H9 (cell line): ENCODE results near the gene KLK2. TPM values are rescaled to one million over a fixed set of nuclear protein-coding genes. Genes with fewer than 3 reads are reported as not detected.

ENCODE experiments used
- DNase-seq: peaks from one replicate; pipeline ENCODE4 v3.0.0-alpha.2; 2017
- H2AFZ ChIP-seq: one replicate; pipeline ENCODE4 v1.6.1; 2013; ENCODE audit warnings: mild to moderate bottlenecking, low read length, control low read depth, moderate library complexity
- H2AK5ac ChIP-seq: 2 replicates; pipeline ENCODE4 v1.6.1; 2013; ENCODE audit warnings: low read length, control low read depth, mixed read lengths; ENCODE audit not compliant: insufficient read length
- H2BK120ac ChIP-seq: one replicate; pipeline ENCODE4 v1.6.1; 2013; ENCODE audit warnings: low read depth, mild to moderate bottlenecking, low read length, control low read depth, inconsistent platforms; ENCODE audit not compliant: poor library complexity, severe bottlenecking
- H2BK12ac ChIP-seq: 2 replicates; pipeline ENCODE4 v1.6.1; 2013; ENCODE audit warnings: low read length, control low read depth, mixed read lengths, low read depth; ENCODE audit not compliant: insufficient read length
- H2BK15ac ChIP-seq: 2 replicates; pipeline ENCODE4 v1.6.1; 2013; ENCODE audit warnings: low read depth, low read length, control low read depth
- H2BK20ac ChIP-seq: one replicate; pipeline ENCODE4 v1.6.1; 2013; ENCODE audit warnings: low read depth, mild to moderate bottlenecking, low read length, control low read depth, inconsistent platforms; ENCODE audit not compliant: poor library complexity, severe bottlenecking
- H2BK5ac ChIP-seq: 2 replicates; pipeline ENCODE4 v1.6.1; 2013; ENCODE audit warnings: low read length, control low read depth, mixed read lengths; ENCODE audit not compliant: insufficient read length
- H3K14ac ChIP-seq: 2 replicates; pipeline ENCODE4 v1.6.1; 2013; ENCODE audit warnings: low read length, control low read depth; ENCODE audit not compliant: insufficient read depth
- H3K18ac ChIP-seq: 2 replicates; pipeline ENCODE4 v1.6.1; 2013; ENCODE audit warnings: low read depth, mild to moderate bottlenecking, mixed read lengths, low read length, control low read depth; ENCODE audit not compliant: insufficient read length
- H3K23ac ChIP-seq: 2 replicates; pipeline ENCODE4 v1.6.1; 2013; ENCODE audit warnings: low read length, control low read depth, mixed read lengths, low read depth; ENCODE audit not compliant: insufficient read length
- H3K23me2 ChIP-seq: 2 replicates; pipeline ENCODE4 v1.6.1; 2013; ENCODE audit warnings: low read depth, mild to moderate bottlenecking, mixed read lengths, low read length, control low read depth; ENCODE audit not compliant: insufficient read length, poor library complexity, severe bottlenecking
- H3K27ac ChIP-seq: 2 replicates; pipeline ENCODE4 v1.5.1; 2013; ENCODE audit warnings: low read length, control low read depth, mixed read lengths, low read depth; ENCODE audit not compliant: insufficient read length
- H3K27me3 ChIP-seq: 2 replicates; pipeline ENCODE4 v1.6.1; 2013; ENCODE audit warnings: low read length, control low read depth, inconsistent platforms; ENCODE audit not compliant: insufficient read depth
- H3K4ac ChIP-seq: 2 replicates; pipeline ENCODE4 v1.6.1; 2013; ENCODE audit warnings: low read depth, mild to moderate bottlenecking, control low read depth, inconsistent platforms, low read length, moderate library complexity
- H3K4me1 ChIP-seq: 2 replicates; pipeline ENCODE4 v1.6.1; 2013; ENCODE audit warnings: low read length, control low read depth, inconsistent platforms; ENCODE audit not compliant: insufficient read depth
- H3K4me2 ChIP-seq: 2 replicates; pipeline ENCODE4 v1.6.1; 2013; ENCODE audit warnings: low read length, control low read depth, mixed read lengths; ENCODE audit not compliant: insufficient read length, insufficient read depth
- H3K56ac ChIP-seq: 2 replicates; pipeline ENCODE4 v1.6.1; 2013; ENCODE audit warnings: low read depth, mild to moderate bottlenecking, mixed read lengths, low read length, control low read depth; ENCODE audit not compliant: insufficient read length
- H3K79me1 ChIP-seq: 2 replicates; pipeline ENCODE4 v1.6.1; 2013; ENCODE audit warnings: low read depth, mild to moderate bottlenecking, moderate library complexity, low read length, control low read depth, inconsistent platforms; ENCODE audit not compliant: insufficient read depth, poor library complexity, severe bottlenecking
- H3K79me2 ChIP-seq: 2 replicates; pipeline ENCODE4 v1.6.1; 2013; ENCODE audit warnings: low read length, control low read depth, inconsistent platforms; ENCODE audit not compliant: insufficient read depth
- H3K9ac ChIP-seq: 2 replicates; pipeline ENCODE4 v1.6.1; 2013; ENCODE audit warnings: low read length, control low read depth, mixed read lengths; ENCODE audit not compliant: insufficient read length; ENCODE audit errors: extremely low read depth
- H3K9me3 ChIP-seq: one replicate; pipeline ENCODE4 v1.6.1; 2013; ENCODE audit warnings: low read depth, low read length, inconsistent platforms; ENCODE audit not compliant: control insufficient read depth
- H3T11ph ChIP-seq: one replicate; pipeline ENCODE4 v1.6.1; 2013; ENCODE audit warnings: mild to moderate bottlenecking, low read length, control low read depth, inconsistent platforms
- H4K20me1 ChIP-seq: one replicate; pipeline ENCODE4 v1.6.1; 2013; ENCODE audit not compliant: control insufficient read depth, insufficient read length, insufficient read depth
- H4K5ac ChIP-seq: 2 replicates; pipeline ENCODE4 v1.6.1; 2013; ENCODE audit warnings: low read depth, mild to moderate bottlenecking, mixed read lengths, low read length, control low read depth; ENCODE audit not compliant: insufficient read length
- H4K8ac ChIP-seq: replicated peaks from 2 replicates; pipeline ENCODE4 v1.6.1; 2013; ENCODE audit warnings: low read length, control low read depth, mixed read lengths, low read depth; ENCODE audit not compliant: insufficient read length
- H4K91ac ChIP-seq: 2 replicates; pipeline ENCODE4 v1.6.1; 2013; ENCODE audit warnings: low read depth, mild to moderate bottlenecking, moderate library complexity, mixed read lengths, low read length, control low read depth; ENCODE audit not compliant: insufficient read length
- H3K27ac Mint-ChIP-seq, 3 experiments: 2 replicates in 2 of 3; 3 replicates in 1 of 3; pipeline ENCODE4 v1.8.0; 2020 to 2021; ENCODE audit warnings: mixed read lengths in 3 of 3, mild to moderate bottlenecking in 1 of 3, moderate library complexity in 1 of 3
- H3K27me3 Mint-ChIP-seq: 2 replicates; pipeline ENCODE4 v1.8.0; 2021; ENCODE audit warnings: low read depth, mild to moderate bottlenecking, moderate library complexity, mixed read lengths
- H3K36me3 Mint-ChIP-seq, 3 experiments: 2 replicates in 2 of 3; 3 replicates in 1 of 3; pipeline ENCODE4 v1.8.0; 2020 to 2021; ENCODE audit warnings: low read depth in 3 of 3, mixed read lengths in 3 of 3; ENCODE audit not compliant: insufficient read depth in 1 of 3
- H3K4me1 Mint-ChIP-seq, 2 experiments: 2 replicates each; pipeline ENCODE4 v1.8.0; 2020; ENCODE audit warnings: mixed read lengths in 2 of 2
- H3K4me3 Mint-ChIP-seq, 2 experiments: 2 replicates in 1 of 2; 3 replicates in 1 of 2; pipeline ENCODE4 v1.8.0; 2020 to 2021; ENCODE audit warnings: mild to moderate bottlenecking in 2 of 2, mixed read lengths in 2 of 2, moderate library complexity in 1 of 2
- H3K9me3 Mint-ChIP-seq, 2 experiments: 2 replicates in 1 of 2; 3 replicates in 1 of 2; pipeline ENCODE4 v1.8.0; 2020; ENCODE audit warnings: mild to moderate bottlenecking in 2 of 2, mixed read lengths in 2 of 2, moderate library complexity in 1 of 2
- CTCF ChIP-seq: fragments of 200-600 bp; sonication (generic); conservative IDR thresholded peaks from 3 replicates; pipeline ENCODE4 v1.8.0; 2021; ENCODE audit warnings: antibody characterized with exemption, mild to moderate bottlenecking
- WGBS: extraction: QIAGEN DNeasy Blood & Tissue Kit; methylation state at CpG from one replicate; pipeline ENCODE4 v1.1.7; 2013; ENCODE audit warnings: missing lambda C conversion rate, low lambda C conversion rate, mixed read lengths; ENCODE audit not compliant: insufficient read length; ENCODE audit errors: extremely low coverage; 5-methylcytosine and 5-hydroxymethylcytosine counted together
- total RNA-seq: library from RNA; stranded (reverse); gene quantifications from 2 replicates; pipeline ENCODE4 v1.2.1, GENCODE V29; 2021

The KLK2 gene
- total RNA-seq, 1 experiment from 2014 or later: not detected

GRCh38 chr19:50924586-50924985 is 51.3 kb downstream of the KLK2 start:
- Histone ChIP-seq H3K9ac (no peak overlapping the region), H4K20me1 (no peaks in the 10 kb centered on the region), H3K4me1 (no peaks in the 10 kb centered on the region; the same call in 1 of the 2 replicates), H3T11ph (no peak overlapping the region), H4K91ac (no peak overlapping the region), H3K9me3 (no peaks in the 10 kb centered on the region), H2BK120ac (no peak overlapping the region), H3K18ac (no peak overlapping the region), H2BK12ac (no peak overlapping the region), H3K56ac (no peak overlapping the region), H3K79me2 (no peaks in the 10 kb centered on the region), H2AFZ (no peak overlapping the region), H3K79me1 (no peaks in the 10 kb centered on the region), H2BK20ac (no peak overlapping the region), H4K5ac (no peak overlapping the region), H3K23ac (no peak overlapping the region), H4K8ac (no peak overlapping the region), H3K27me3 (no peaks in the 10 kb centered on the region), H3K4ac (no peak overlapping the region), H2AK5ac (no peak overlapping the region), H3K27ac (no peak overlapping the region), H3K14ac (no peak overlapping the region), H3K4me2 (no peak overlapping the region), H3K23me2 (no peaks in the 10 kb centered on the region), H2BK15ac (no peak overlapping the region), H2BK5ac (no peak overlapping the region)
- no peak overlapping the region for H3K27ac Mint-ChIP-seq
- H3K4me1 Mint-ChIP-seq: peaks cover 13 to 14% of the 10 kb centered on the region in 2 experiments
- WGBS: no CpG with 5 or more reads among the region's 6 CpGs
- H3K4me3 Mint-ChIP-seq: no peak overlapping the region
- no peak for TF ChIP-seq CTCF
- peaks cover 49% of the 10 kb centered on the region for H3K27me3 Mint-ChIP-seq
- no peak for DNase-seq
- no peaks in the 10 kb centered on the region for H3K36me3 Mint-ChIP-seq
- H3K9me3 Mint-ChIP-seq: no peaks in the 10 kb centered on the region
